Subcutaneous preadipocyte (primary cell): Measurements from ENCODE around the gene TPP2. TPM values are rescaled to one million over a fixed set of nuclear protein-coding genes. Genes with fewer than 3 reads are reported as not detected.

ENCODE experiments used
- total RNA-seq: library from RNA; depleted of rRNA; stranded (reverse); fragments of >200 nt; gene quantifications from 2 replicates; pipeline ENCODE4 v1.2.3, GENCODE V29; 2012

TPP2 gene
- total RNA-seq = 49.6 and 78.2 TPM in 2 replicates

DNA sequence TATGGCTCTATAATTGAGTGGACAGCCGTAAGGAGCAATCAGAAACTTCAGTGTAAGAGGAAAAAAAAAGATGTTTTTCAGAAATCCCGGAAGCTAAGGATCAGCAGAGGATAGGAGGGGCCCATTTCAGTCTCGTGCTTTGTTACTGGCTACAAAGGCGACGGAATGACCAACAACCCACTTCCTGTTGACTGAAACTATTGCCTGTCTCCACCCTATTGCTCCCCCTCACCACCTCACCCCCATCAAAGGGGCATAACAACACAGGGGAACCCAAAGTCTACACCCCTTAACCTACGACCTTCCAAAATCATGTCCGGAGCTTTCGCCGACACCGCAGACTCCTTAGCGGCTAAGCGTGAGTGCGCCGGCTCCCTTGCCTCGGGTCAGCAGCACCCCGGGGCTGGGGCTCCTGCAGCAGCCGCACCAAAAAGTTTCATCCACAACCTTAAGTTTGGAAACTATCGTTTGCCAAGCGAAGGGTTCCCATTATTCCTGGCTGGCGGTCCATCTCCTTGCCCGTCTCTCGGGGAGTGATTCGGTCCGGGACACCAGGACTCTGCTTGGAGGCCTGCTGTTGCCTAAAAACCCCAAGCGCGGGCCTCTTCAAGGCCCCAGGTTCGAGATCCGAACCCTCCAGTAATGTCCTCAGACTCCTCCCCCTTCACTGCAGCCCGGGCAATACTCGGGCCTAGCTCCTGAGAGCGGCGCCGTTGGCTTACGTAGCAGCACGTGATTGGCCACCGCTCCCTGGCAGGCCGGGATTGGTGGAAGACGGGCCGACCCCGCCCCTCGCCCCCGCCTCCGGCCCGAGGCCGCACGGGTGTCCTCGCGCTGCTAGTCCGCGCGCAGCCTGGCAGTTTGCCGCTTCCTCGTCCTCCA is at the start of gene TPP2:
TPP2 (plus strand) TSS at position 840 of the 882 bp plus-strand sequence. CDS start 53 bp downstream, outside the sequence.

DNA sequence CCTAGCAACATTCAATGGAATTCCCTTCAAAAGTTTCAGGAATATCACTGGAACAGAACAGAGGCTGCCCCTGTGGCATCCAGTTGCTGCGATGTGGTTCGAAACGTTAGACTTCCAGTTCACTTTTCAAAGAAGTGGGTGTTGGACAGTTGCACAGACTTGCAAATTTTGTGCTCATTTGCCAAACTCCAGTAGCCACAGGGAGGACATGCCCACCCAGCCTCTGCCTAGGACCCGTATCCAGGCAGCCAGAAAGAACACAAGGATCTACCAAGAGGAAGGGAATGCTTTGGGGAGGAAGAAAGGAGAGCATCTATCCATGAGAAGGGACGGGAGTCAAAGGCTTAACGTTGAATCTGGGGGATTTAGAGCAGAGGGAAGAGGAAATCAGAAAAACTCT is 98.2 kb downstream of the TPP2 start, which contains the start of gene METTL21C:
METTL21C (minus strand) TSS at position 108 of the 400 bp plus-strand sequence. CDS start 546 bp downstream, outside the sequence.

Other genes with a start within 250 kb of the TPP2 start
- 8.1 and 11.5 TPM in 2 replicates for gene FGF14, start 194.9 kb upstream of the TPP2 start, total RNA-seq
- not detected in 2 replicates for gene METTL21C, start 98.1 kb downstream of the TPP2 start, total RNA-seq
- gene TEX30, start 176.8 kb downstream of the TPP2 start, total RNA-seq = 14.7 and 21.3 TPM in 2 replicates
- 12.9 and 16.4 TPM in 2 replicates for gene POGLUT2, start 202.0 kb downstream of the TPP2 start, total RNA-seq
- gene BIVM, start 202.1 kb downstream of the TPP2 start, total RNA-seq = 25.0 and 34.4 TPM in 2 replicates
- gene ERCC5, start 249.0 kb downstream of the TPP2 start, total RNA-seq = 63.1 and 69.4 TPM in 2 replicates